Amygdala (tissue), 56 donors: ENCODE data around the gene SMC1B.
"Not testable (repeated sequence)": the region's sequence is repeated elsewhere in the genome, so short reads cannot be mapped to it uniquely, and the experiment has no call there.

Experiments used
- DNase-seq, 56 donors: peaks; one replicate each; lab custom pipeline; 2025; lab: John Stamatoyannopoulos, UW

Gene SMC1B

GRCh38 chr22:45445031-45445710 is 31.8 kb upstream of the SMC1B start:
- DNase-seq = no peak

DNA sequence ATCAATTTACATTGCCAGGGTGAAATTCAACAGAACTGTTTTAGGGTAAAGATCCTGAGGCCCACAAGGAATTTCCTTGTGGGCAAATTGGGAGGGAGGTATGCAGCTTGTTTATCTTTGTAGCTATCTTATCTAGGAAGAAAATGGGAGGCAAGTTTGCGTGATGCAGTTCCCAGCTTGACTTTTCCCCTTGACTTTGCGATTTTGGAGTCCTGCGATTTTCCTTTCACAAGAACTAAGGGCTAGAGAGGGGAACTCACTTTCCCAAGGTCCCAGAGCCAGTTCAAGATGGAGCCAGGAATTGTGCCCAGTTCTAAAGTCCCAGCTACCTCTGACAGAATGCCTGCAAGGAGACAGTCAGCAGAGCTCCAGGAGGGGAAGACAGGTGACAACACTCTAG is 30.8 kb upstream of the SMC1B start:
- DNase-seq = no peak

- no peak for DNase-seq
These were observed 28.7 kb upstream of the SMC1B start for GRCh38 chr22:45442116-45442515.

DNA sequence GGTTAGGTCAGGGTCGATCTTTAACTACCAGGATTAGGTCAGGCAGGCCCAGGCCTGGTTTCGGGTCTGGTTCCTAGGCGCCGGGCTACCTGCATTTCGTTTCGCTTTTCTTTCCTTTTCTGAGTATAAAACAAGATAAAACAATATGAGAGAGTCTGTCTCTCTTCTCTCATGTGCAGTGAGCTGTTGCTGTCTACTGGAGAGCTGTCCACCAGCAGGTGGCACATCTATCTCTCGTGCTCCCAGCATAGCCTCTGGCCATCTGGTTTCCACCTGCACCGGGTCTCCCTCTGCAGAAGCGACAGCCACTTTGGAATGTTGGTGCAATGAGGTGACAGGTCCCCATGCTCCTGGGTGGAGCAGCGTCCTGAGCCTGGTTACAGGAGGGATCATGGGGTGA is 27.7 kb upstream of the SMC1B start:
- DNase-seq = peak in 18 of 56 donors; percentile 1 to 38 (median 14)

- DNase-seq = not testable (repeated sequence)
These were observed 27.3 kb upstream of the SMC1B start for GRCh38 chr22:45440688-45441087.

DNA sequence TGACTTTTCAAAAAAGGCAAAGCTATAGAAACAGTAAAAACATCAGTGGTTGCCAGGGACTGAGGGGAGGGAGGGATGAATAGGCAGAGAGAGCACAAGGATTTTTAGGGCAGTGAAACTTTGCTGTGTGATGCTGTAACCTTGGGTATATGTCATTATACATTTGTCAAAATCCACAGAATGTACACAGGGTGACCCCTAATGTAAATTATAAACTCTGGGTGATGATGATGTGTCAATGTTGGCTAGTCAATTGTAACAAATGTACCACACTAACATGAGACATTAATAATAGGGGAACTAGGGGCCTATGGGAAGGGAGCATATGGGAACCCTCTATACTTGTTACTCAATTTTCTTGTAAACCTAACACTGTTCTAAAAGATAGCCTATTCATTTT is 24.9 kb upstream of the SMC1B start:
- no peak for DNase-seq

- DNase-seq = not testable (repeated sequence)
These were observed 23.6 kb upstream of the SMC1B start for GRCh38 chr22:45436871-45437517.

GRCh38 chr22:45435544-45436139 is 22.2 kb upstream of the SMC1B start:
- DNase-seq = peak in 54 of 56 donors; percentile 17 to 87 (median 58)

DNA sequence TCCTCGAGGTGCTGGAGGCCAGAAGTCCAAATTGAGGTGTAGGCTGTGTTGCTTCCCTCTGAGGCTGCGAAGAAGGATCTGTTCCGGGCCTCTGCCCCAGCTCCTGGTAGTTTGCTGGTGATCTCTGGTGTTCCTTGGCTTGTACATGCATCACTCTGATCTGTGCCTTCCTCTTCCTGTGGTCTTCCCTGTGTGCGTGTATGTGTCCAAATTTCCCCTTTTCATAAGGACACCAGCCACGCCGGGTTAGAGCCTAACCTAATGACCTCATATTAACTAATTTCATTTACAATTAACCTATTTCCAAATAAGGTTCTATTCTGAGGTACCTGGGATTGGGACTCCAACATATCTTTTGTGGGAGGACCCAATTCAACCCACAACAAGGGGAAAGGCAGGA is 21.6 kb upstream of the SMC1B start:
- DNase-seq = no peak

GRCh38 chr22:45430871-45431270 is 17.5 kb upstream of the SMC1B start:
- no peak for DNase-seq

GRCh38 chr22:45429981-45430775 is 16.8 kb upstream of the SMC1B start:
- no peak for DNase-seq

DNA sequence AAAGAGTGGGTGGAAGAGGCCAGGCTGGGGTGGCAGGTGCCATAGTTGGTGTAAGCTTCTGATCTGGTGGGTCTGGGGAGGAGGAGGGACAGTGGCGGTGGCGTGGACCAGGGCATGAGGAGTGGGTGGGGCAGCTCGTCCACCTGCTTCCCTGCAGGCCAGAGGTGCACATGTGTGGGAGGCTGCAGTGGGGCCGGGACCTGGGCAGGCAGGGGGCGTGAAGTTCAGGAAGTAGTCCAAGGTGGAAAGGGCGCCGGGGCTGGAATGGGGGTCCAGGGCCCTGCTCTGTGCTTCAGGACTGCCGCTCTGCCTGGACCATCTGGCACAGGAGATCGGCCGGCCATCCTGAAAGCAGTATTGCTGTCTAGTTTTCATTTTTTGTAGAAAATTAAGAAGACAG is 16.0 kb upstream of the SMC1B start:
- DNase-seq = no peak

- DNase-seq = no peak
These were observed 15.3 kb upstream of the SMC1B start for GRCh38 chr22:45428391-45429385.

- DNase-seq = no peak
These were observed 13.7 kb upstream of the SMC1B start for GRCh38 chr22:45427114-45427513.

- no peak for DNase-seq
These were observed 13.0 kb upstream of the SMC1B start for GRCh38 chr22:45426387-45426786.

DNA sequence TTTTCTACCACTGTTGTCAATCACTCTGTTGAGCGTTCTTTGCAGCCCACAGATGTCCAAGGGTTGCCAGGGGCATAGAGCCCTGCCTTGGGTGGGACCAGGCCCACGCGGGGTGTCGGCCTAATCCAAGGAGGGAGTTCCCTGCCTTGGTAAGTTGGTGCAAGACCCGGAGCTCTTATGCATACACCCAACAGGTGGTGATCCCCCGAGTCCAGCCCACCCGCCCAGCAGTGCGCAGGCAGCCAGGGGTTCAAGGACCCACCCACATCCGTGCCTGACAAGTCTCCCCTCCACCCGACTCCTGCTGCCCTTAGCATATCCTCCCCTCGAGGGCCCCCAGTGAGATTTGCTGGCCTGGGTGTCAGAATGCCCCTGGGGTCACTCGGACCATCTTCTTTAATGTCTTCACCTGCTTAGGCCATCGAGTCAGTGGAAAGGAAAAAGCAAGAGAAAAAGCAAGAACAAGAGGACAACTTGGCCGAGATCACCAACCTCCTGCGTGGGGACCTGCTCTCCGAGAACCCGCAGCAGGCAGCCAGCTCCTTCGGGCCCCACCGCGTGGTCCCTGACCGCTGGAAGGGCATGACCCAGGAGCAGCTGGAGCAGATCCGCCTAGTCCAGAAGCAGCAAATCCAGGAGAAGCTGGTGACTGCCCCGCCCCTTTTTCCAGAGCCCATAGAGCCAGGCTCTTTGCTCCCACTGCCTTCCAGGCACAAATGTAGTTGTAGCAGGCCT is 12.3 kb upstream of the SMC1B start:
- no peak for DNase-seq

DNA sequence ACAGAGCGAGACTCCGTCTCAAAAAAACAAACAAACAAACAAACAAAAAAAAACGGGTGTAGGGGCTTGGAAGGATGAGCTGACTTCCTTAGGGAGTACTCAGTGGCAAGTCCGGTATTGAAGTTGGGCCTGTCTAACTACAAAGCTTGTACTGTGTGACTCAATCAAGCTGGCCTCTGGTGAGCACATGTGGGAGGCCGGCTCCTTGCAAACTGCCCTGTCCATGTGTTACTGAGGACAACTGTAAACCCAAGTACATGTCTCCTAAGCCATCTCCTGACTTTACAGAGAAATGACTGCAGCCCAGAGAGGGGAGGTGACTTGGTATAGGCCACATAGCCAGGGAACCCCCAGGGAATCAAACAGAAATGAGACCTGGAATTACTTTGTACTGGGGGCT is 11.7 kb upstream of the SMC1B start:
- DNase-seq = no peak

GRCh38 chr22:45424241-45424731 is 10.9 kb upstream of the SMC1B start:
- no peak for DNase-seq

GRCh38 chr22:45423524-45423923 is 10.1 kb upstream of the SMC1B start:
- no peak for DNase-seq
